B cell (primary cell): Measurements from ENCODE around the gene RAD51B. TPM values are rescaled to one million over a fixed set of nuclear protein-coding genes. Genes with fewer than 3 reads are reported as not detected.

ENCODE experiments used
- ATAC-seq: fragments of 200-7000 bp; cut with Tn5 transposase; one replicate; pipeline ENCODE4 v1.10.0; 2021; ENCODE audit warnings: low read depth, mild to moderate bottlenecking, moderate number of reproducible peaks, moderate library complexity
- CTCF ChIA-PET: fragments of 350-600 bp; sonication (Branson Sonifier 250); formaldehyde crosslinking; loops from one replicate; lab custom pipeline; 2021; ENCODE audit warnings: antibody characterized with exemption, inconsistent platforms; lab: Charles Lee
- POLR2A ChIA-PET: fragments of 350-600 bp; sonication (Branson Sonifier 250); formaldehyde crosslinking; loops from one replicate; lab custom pipeline; 2021; ENCODE audit warnings: antibody characterized with exemption; lab: Charles Lee
- DNase-seq: peaks from one replicate; pipeline ENCODE4 v3.0.0; 2013
- H2AFZ ChIP-seq: 2 replicates; pipeline ENCODE4 v1.6.1; 2012; ENCODE audit warnings: mild to moderate bottlenecking, low read depth, low read length; ENCODE audit not compliant: insufficient read depth, poor library complexity, severe bottlenecking
- H3K27ac ChIP-seq, 2 donors: 1 replicate in 1 of 2; 2 replicates in 1 of 2; pipeline ENCODE4 v1.5.1; 2012 to 2013; ENCODE audit warnings: low read length in 2 of 2, mild to moderate bottlenecking in 2 of 2, moderate library complexity in 1 of 2
- H3K27me3 ChIP-seq, 4 experiments: fragments of 200-600 bp in 1 of 4; sonication (generic) in 1 of 4; replicated peaks in 1 of 4; 1 replicate in 2 of 4; 2 replicates in 2 of 4; pipeline versions ENCODE4 v1.6.1 to v1.7.0; 2013 to 2016; ENCODE audit warnings: low read length in 3 of 4, mild to moderate bottlenecking in 2 of 4, mixed read lengths in 1 of 4, moderate library complexity in 1 of 4; ENCODE audit not compliant: insufficient read depth in 4 of 4, control insufficient read depth in 3 of 4; ENCODE audit errors: control extremely low read depth in 1 of 4
- H3K36me3 ChIP-seq, 2 experiments: replicated peaks in 1 of 2; 1 replicate in 1 of 2; 2 replicates in 1 of 2; pipeline versions ENCODE4 v1.6.1 to v1.7.1; 2013; ENCODE audit warnings: low read length in 1 of 2; ENCODE audit not compliant: insufficient read depth in 2 of 2, control insufficient read depth in 1 of 2; ENCODE audit errors: control extremely low read depth in 1 of 2, extremely low read depth in 1 of 2
- H3K4me1 ChIP-seq, 2 donors: fragments of 200-600 bp in 1 of 2; sonication (generic) in 1 of 2; 1 replicate in 1 of 2; 2 replicates in 1 of 2; pipeline versions ENCODE4 v1.5.1 to v1.6.1; 2013 to 2017; ENCODE audit warnings: low read length in 2 of 2; ENCODE audit not compliant: control insufficient read depth in 2 of 2, insufficient read depth in 2 of 2
- H3K4me2 ChIP-seq: replicated peaks from 2 replicates; pipeline ENCODE3; 2012; ENCODE audit warnings: mild to moderate bottlenecking, low read depth, low read length; ENCODE audit not compliant: poor library complexity, severe bottlenecking
- H3K4me3 ChIP-seq, 5 experiments: fragments of 200-600 bp in 1 of 5; sonication (generic) in 1 of 5; 1 replicate in 3 of 5; 2 replicates in 2 of 5; pipeline versions ENCODE4 v1.5.1 to v1.7.0; 2011 to 2016; ENCODE audit warnings: low read length in 4 of 5, mild to moderate bottlenecking in 4 of 5, low read depth in 2 of 5, control low read depth in 1 of 5, moderate library complexity in 1 of 5; ENCODE audit not compliant: insufficient read depth in 1 of 5; ENCODE audit errors: control extremely low read depth in 1 of 5, extremely low read depth in 1 of 5
- H3K79me2 ChIP-seq: fragments of 200-600 bp; sonication (generic); one replicate; pipeline ENCODE4 v1.6.0; 2016; ENCODE audit warnings: low read length; ENCODE audit not compliant: control insufficient read depth, insufficient read depth
- H3K9ac ChIP-seq: fragments of 200-600 bp; sonication (generic); 2 replicates; pipeline ENCODE4 v1.6.1; 2017; ENCODE audit warnings: mild to moderate bottlenecking, low read length, moderate library complexity
- H3K9me3 ChIP-seq, 3 donors: one replicate each; pipeline versions ENCODE4 v1.6.1 to v1.7.1; 2013; ENCODE audit warnings: low read length in 2 of 3; ENCODE audit not compliant: control insufficient read depth in 2 of 3, insufficient read depth in 1 of 3; ENCODE audit errors: control extremely low read depth in 1 of 3
- H4K20me1 ChIP-seq: 2 replicates; pipeline ENCODE4 v1.6.0; 2012; ENCODE audit warnings: mild to moderate bottlenecking, low read length; ENCODE audit not compliant: insufficient read depth, control insufficient read depth, poor library complexity, severe bottlenecking
- H3K27ac Mint-ChIP-seq: one replicate; pipeline ENCODE4 v1.8.0; 2021; ENCODE audit warnings: mixed read lengths
- H3K27me3 Mint-ChIP-seq: one replicate; pipeline ENCODE4 v1.8.0; 2021; ENCODE audit warnings: mixed read lengths
- H3K4me1 Mint-ChIP-seq: one replicate; pipeline ENCODE4 v1.8.0; 2021; ENCODE audit warnings: mixed read lengths
- H3K4me3 Mint-ChIP-seq: one replicate; pipeline ENCODE4 v1.8.0; 2021; ENCODE audit warnings: mixed read lengths
- H3K9me3 Mint-ChIP-seq: one replicate; pipeline ENCODE4 v1.8.0; 2022; ENCODE audit warnings: mixed read lengths; ENCODE audit not compliant: insufficient read depth
- CTCF ChIP-seq: fragments of 200-600 bp; IDR thresholded peaks from one replicate; pipeline ENCODE4 v1.8.0; 2022; ENCODE audit warnings: antibody characterized with exemption, mild to moderate bottlenecking
- EZH2 ChIP-seq: IDR thresholded peaks from 2 replicates; pipeline ENCODE4 v1.6.1; 2012; ENCODE audit warnings: borderline replicate concordance, low read depth, mild to moderate bottlenecking, moderate library complexity, low read length; ENCODE audit not compliant: insufficient read depth, poor library complexity, severe bottlenecking
- WGBS: methylation state at CpG from one replicate; pipeline ENCODE4 v1.1.5; 2013; ENCODE audit warnings: missing lambda C conversion rate; ENCODE audit not compliant: insufficient coverage; 5-methylcytosine and 5-hydroxymethylcytosine counted together
- intact Hi-C: fragments of 100-400 bp; cut with micrococcal nuclease; formaldehyde crosslinking; loops from one replicate; pipeline ENCODE4 v1.10.0; 2022
- polyA plus RNA-seq: library from polyadenylated mRNA; depleted of rRNA; stranded (reverse); fragments of >200 nt; gene quantifications from 2 replicates; pipeline ENCODE4 v1.2.3, GENCODE V29; 2012
- total RNA-seq, 2 donors: library from RNA; stranded (reverse); fragments of 120-200 nt in 1 of 2; gene quantifications; 1 replicate in 1 of 2; 2 replicates in 1 of 2; pipeline versions ENCODE4 v1.2.3 to v1.2.4, GENCODE V29; 2013 to 2022

The RAD51B gene
- total and polyA plus RNA-seq, 2 donors (not counting 1 experiment from before 2014, with no cell fraction given) = 6.5 to 60.6 TPM

- Mint-ChIP-seq H3K9me3 (no peaks in the 10 kb centered on the region), H3K4me3 (no peak overlapping the region), H3K4me1 (peaks cover 40% of the 10 kb centered on the region), H3K27me3 (no peaks in the 10 kb centered on the region), H3K27ac (no peak overlapping the region)
- Histone ChIP-seq H3K9ac (no peak overlapping the region), H3K9me3 (no peaks in the 10 kb centered on the region), H3K27me3 (no peaks in the 10 kb centered on the region), H3K79me2 (peaks cover 9% of the 10 kb centered on the region), H2AFZ (no peak overlapping the region), H3K4me1 (peaks cover 23 to 31% of the 10 kb centered on the region in 2 donors), H3K27ac (no peak overlapping the region), H4K20me1 (no peaks in the 10 kb centered on the region), H3K4me3 (no peak overlapping the region), H3K4me2 (no peak overlapping the region), H3K36me3 (no peaks in the 10 kb centered on the region)
- ChIA-PET POLR2A (interaction anchor here (0.7 kb wide), 1 partner anchor 114 kb away, joined by 5 read pairs; no protein-coding TSS in a partner anchor), CTCF (no interaction called here)
- DNase-seq = no peak
- WGBS = no CpG with 5 or more reads among the region's 3 CpGs
- intact Hi-C loops = no loop called here
- TF ChIP-seq CTCF = no peak
- TF ChIP-seq EZH2 = no peak
- ATAC-seq = no peak
Observed at GRCh38 chr14:68389943-68390342, 570.4 kb downstream of the RAD51B start.

- no CpG with 5 or more reads among the region's 2 CpGs for WGBS
- H3K36me3 ChIP-seq = no peaks in the 10 kb centered on the region
- no peaks in the 10 kb centered on the region for H3K9me3 ChIP-seq
- TF ChIP-seq CTCF (no peak), EZH2 (no peak)
- DNase-seq = no peak
- H3K79me2 ChIP-seq = peaks cover 9% of the 10 kb centered on the region
- ATAC-seq = no peak
- H3K4me2 ChIP-seq = no peak overlapping the region
- H3K27me3 Mint-ChIP-seq = no peaks in the 10 kb centered on the region
- H3K4me3 Mint-ChIP-seq = no peak overlapping the region
- H2AFZ ChIP-seq = no peak overlapping the region
- no peaks in the 10 kb centered on the region for H3K27me3 ChIP-seq
- H3K4me3 ChIP-seq = no peak overlapping the region
- H3K9ac ChIP-seq = no peak overlapping the region
- POLR2A ChIA-PET = no interaction called here
- H3K27ac ChIP-seq = no peak overlapping the region
- no peaks in the 10 kb centered on the region for H4K20me1 ChIP-seq
- peaks cover 23 to 31% of the 10 kb centered on the region in 2 donors for H3K4me1 ChIP-seq
- intact Hi-C loops = no loop called here
- H3K27ac Mint-ChIP-seq = no peak overlapping the region
- CTCF ChIA-PET = no interaction called here
- H3K9me3 Mint-ChIP-seq = no peaks in the 10 kb centered on the region
- H3K4me1 Mint-ChIP-seq = peaks cover 44% of the 10 kb centered on the region
Observed at GRCh38 chr14:68390741-68391140, 571.2 kb downstream of the RAD51B start.
